ENCODE results near the gene EMC8. TPM values are rescaled to one million over a fixed set of nuclear protein-coding genes. Genes with fewer than 3 reads are reported as not detected.

The EMC8 gene
- total and polyA plus RNA-seq, 2 donors (not counting 1 experiment from before 2014, with no cell fraction given) = 22.1 to 33.1 TPM

DNA sequence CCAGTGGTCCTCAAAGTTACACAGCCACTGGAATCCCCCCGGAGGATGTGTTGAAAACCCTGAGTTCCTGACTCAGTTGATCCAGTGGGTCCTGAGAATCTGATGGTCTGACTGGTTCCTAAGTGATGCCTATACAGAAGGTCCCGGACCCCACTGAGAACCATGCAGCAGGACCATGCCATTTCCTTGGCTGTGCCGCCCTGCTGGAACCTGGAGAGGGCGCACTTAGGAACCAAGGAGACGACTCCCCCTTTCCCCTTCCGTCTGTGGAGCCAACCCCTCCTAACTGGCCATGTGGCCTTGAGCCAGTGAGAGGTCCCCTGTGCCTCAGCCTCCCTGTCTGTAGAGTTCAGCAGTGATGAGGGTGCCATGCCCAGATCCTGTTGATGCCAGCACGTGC is 70.5 kb downstream of the EMC8 start:
- peaks cover 76% of the 10 kb centered on the region for H3K79me2 ChIP-seq (ENCODE audit: control insufficient read depth, insufficient read depth, low read length)
- no peak overlapping the region for H3K4me3 Mint-ChIP-seq
- no peaks in the 10 kb centered on the region for H3K27me3 Mint-ChIP-seq
- DNase-seq (no peak), ATAC-seq (ENCODE audit: low read depth) (peak; percentile 21)
- no peak overlapping the region for H3K4me3 ChIP-seq (ENCODE audit: control extremely low read depth in 1 of 5, extremely low read depth in 1 of 5, insufficient read depth in 1 of 5, low read depth in 2 of 5, low read length in 4 of 5)
- ChIA-PET POLR2A (no interaction called here), CTCF (interaction anchor here (1.1 to 1.3 kb wide), 2 partner anchors 18 to 74 kb away, joined by 3 read pairs; no protein-coding TSS in a partner anchor)
- no peaks in the 10 kb centered on the region for H3K9me3 Mint-ChIP-seq (ENCODE audit: insufficient read depth)
- H3K27me3 ChIP-seq (replicated peaks in 1 of 4; ENCODE audit: control extremely low read depth in 1 of 4, control insufficient read depth in 3 of 4, insufficient read depth in 4 of 4, low read length in 3 of 4) = no peaks in the 10 kb centered on the region
- H3K36me3 ChIP-seq (replicated peaks in 1 of 2; ENCODE audit: control extremely low read depth in 1 of 2, control insufficient read depth in 1 of 2, extremely low read depth in 1 of 2, insufficient read depth in 2 of 2, low read length in 1 of 2) = peaks cover 8 to 40% of the 10 kb centered on the region in 2 experiments
- H3K27ac ChIP-seq (ENCODE audit: low read length in 2 of 2) = no peak overlapping the region
- H3K27ac Mint-ChIP-seq = no peak overlapping the region
- no peak overlapping the region for H3K4me2 ChIP-seq (replicated peaks; ENCODE audit: low read depth, low read length, poor library complexity, severe bottlenecking)
- H3K4me1 ChIP-seq (ENCODE audit: control insufficient read depth in 2 of 2, insufficient read depth in 2 of 2, low read length in 2 of 2) = peaks cover 0 to 4% of the 10 kb centered on the region in 2 donors
- intact Hi-C loops (cut with micrococcal nuclease) = no loop called here
- TF ChIP-seq, protein P1, sequence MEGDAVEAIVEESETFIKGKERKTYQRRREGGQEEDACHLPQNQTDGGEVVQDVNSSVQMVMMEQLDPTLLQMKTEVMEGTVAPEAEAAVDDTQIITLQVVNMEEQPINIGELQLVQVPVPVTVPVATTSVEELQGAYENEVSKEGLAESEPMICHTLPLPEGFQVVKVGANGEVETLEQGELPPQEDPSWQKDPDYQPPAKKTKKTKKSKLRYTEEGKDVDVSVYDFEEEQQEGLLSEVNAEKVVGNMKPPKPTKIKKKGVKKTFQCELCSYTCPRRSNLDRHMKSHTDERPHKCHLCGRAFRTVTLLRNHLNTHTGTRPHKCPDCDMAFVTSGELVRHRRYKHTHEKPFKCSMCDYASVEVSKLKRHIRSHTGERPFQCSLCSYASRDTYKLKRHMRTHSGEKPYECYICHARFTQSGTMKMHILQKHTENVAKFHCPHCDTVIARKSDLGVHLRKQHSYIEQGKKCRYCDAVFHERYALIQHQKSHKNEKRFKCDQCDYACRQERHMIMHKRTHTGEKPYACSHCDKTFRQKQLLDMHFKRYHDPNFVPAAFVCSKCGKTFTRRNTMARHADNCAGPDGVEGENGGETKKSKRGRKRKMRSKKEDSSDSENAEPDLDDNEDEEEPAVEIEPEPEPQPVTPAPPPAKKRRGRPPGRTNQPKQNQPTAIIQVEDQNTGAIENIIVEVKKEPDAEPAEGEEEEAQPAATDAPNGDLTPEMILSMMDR (IDR thresholded peaks at IDR 0.05) = no peak
- TF ChIP-seq EZH2 (IDR thresholded peaks at IDR 0.05; ENCODE audit: borderline replicate concordance, insufficient read depth, low read depth, low read length, poor library complexity, severe bottlenecking) = no peak
- H2AFZ ChIP-seq (ENCODE audit: insufficient read depth, low read depth, low read length, poor library complexity, severe bottlenecking) = no peak overlapping the region
- H4K20me1 ChIP-seq (ENCODE audit: control insufficient read depth, insufficient read depth, low read length, poor library complexity, severe bottlenecking) = peaks cover 78% of the 10 kb centered on the region
- no peak overlapping the region for H3K9ac ChIP-seq (ENCODE audit: low read length)
- no peaks in the 10 kb centered on the region for H3K9me3 ChIP-seq (ENCODE audit: control extremely low read depth in 1 of 3, control insufficient read depth in 2 of 3, insufficient read depth in 1 of 3, low read length in 2 of 3)
- 84% methylated on average over 3 of the region's 7 CpGs for WGBS (ENCODE audit: insufficient coverage)
- H3K4me1 Mint-ChIP-seq = peaks cover 2% of the 10 kb centered on the region

Small RNA genes lying within 50 kb of the gene (small RNA-seq; reads per million reads assigned to genes)
- not detected for gene RNU1-103P (ENCODE audit: insufficient read length, low read depth, low replicate concordance)

Other genes starting within 250 kb of the EMC8 start
- 76.1 and 76.5 TPM in 2 replicates for gene GSE1, start 186.2 kb downstream of the EMC8 start, total RNA-seq
- 57.3 and 72.2 TPM in 2 replicates for gene GSE1, start 186.2 kb downstream of the EMC8 start, polyA plus RNA-seq
- 4.2 and 4.3 TPM in 2 replicates for gene GINS2, start 110.6 kb downstream of the EMC8 start, total RNA-seq
- gene GINS2, start 110.6 kb downstream of the EMC8 start, polyA plus RNA-seq = 0.33 and 0.52 TPM in 2 replicates
- 83.3 and 92.6 TPM in 2 replicates for gene C16orf74, start 48.4 kb downstream of the EMC8 start, total RNA-seq
- 62.5 and 73.0 TPM in 2 replicates for gene C16orf74, start 48.4 kb downstream of the EMC8 start, polyA plus RNA-seq
- 767 and 813 TPM in 2 replicates for gene COX4I1, start 151 bp upstream of the EMC8 start, total RNA-seq
- 759 and 949 TPM in 2 replicates for gene COX4I1, start 151 bp upstream of the EMC8 start, polyA plus RNA-seq
- 332 and 337 TPM in 2 replicates for gene IRF8, start 99.6 kb upstream of the EMC8 start, total RNA-seq
- gene IRF8, start 99.6 kb upstream of the EMC8 start, polyA plus RNA-seq = 309 and 453 TPM in 2 replicates